Nephron progenitor cell (in vitro differentiated cells): ENCODE results near the gene RAB40A.
"Not testable (repeated sequence)": the region's sequence is repeated elsewhere in the genome, so short reads cannot be mapped to it uniquely, and the experiment has no call there.

Experiments
- DNase-seq: peaks from one replicate; pipeline ENCODE4 v3.0.0; 2021
- H3K27ac Mint-ChIP-seq: 2 replicates; pipeline ENCODE4 v1.8.0; 2021; ENCODE audit warnings: mild to moderate bottlenecking, moderate library complexity, mixed read lengths
- H3K27me3 Mint-ChIP-seq: 2 replicates; pipeline ENCODE4 v1.8.0; 2021; ENCODE audit warnings: mild to moderate bottlenecking, low read depth, mixed read lengths; ENCODE audit not compliant: poor library complexity
- H3K36me3 Mint-ChIP-seq: 2 replicates; pipeline ENCODE4 v1.8.0; 2021; ENCODE audit warnings: low read depth, mixed read lengths
- H3K4me1 Mint-ChIP-seq: 2 replicates; pipeline ENCODE4 v1.8.0; 2021; ENCODE audit warnings: mixed read lengths
- H3K4me3 Mint-ChIP-seq: 2 replicates; pipeline ENCODE4 v1.8.0; 2021; ENCODE audit warnings: mild to moderate bottlenecking, moderate library complexity, mixed read lengths
- H3K9me3 Mint-ChIP-seq: 2 replicates; pipeline ENCODE4 v1.8.0; 2021; ENCODE audit warnings: mild to moderate bottlenecking, moderate library complexity, mixed read lengths
- CTCF ChIP-seq: fragments of 200-600 bp; sonication (generic); IDR thresholded peaks from 2 replicates; pipeline ENCODE4 v1.5.0; 2021; ENCODE audit warnings: antibody characterized with exemption

RAB40A gene

DNA sequence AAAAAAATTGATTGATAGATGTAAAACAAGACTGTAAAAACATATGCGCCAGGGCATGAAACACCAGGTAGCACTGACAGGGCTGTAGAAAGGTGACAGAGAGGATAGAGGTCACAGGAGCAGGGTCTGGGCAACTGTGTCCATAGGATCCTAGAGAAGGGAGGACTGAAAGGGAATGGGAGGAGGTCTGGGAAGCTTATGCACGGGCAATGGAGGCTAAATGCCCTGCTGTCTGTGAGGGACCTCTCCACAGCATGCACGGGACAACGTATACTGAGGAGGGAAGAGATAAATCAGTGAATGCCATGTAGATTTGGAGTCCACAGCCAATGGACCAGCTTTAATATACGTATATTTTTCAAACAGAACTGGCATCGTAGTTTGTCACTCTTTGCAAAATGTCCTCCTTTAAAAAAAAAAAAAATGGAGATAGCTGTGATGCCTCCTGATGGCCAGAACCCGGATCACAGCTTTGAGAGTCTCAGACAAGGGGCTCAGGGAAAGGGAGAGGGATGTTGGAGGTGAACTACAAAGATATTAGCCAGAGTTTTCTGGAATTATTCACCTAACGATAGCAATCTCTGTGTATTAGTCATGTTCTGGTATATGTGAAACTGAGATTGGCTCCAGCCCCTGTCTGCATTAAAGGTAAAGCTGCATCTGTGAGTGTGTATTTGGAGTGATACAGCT is 16.0 kb downstream of the RAB40A start:
- no peak overlapping the region for H3K4me3 Mint-ChIP-seq
- H3K27ac Mint-ChIP-seq = no peak overlapping the region
- H3K27me3 Mint-ChIP-seq = peaks cover 7% of the 10 kb centered on the region
- H3K4me1 Mint-ChIP-seq = peaks cover 5% of the 10 kb centered on the region
- no peak for TF ChIP-seq CTCF
- no peak for DNase-seq
- no peaks in the 10 kb centered on the region for H3K9me3 Mint-ChIP-seq
- peaks cover 6% of the 10 kb centered on the region for H3K36me3 Mint-ChIP-seq

DNA sequence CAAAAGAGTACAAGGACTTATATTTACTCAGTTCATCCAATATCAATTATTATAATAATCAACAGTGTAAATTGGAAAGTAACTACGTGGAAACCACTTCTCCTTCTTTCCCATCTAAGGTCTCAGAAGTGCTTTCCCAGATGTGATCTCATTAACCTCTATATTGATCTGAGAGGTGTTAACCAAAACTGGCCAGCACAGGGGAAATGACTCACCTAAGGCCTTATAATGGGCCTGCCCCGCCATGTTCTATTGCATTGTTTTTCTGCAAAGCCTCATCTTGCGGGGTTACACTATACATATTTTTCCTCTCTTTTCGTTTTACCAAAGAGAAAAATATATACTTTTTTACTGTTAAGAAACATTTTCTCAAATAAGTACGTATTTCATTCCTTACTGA is 20.5 kb downstream of the RAB40A start:
- peaks cover 25% of the 10 kb centered on the region for H3K36me3 Mint-ChIP-seq
- H3K9me3 Mint-ChIP-seq = peaks cover 20% of the 10 kb centered on the region
- no peak for DNase-seq
- peaks cover 4% of the 10 kb centered on the region for H3K27me3 Mint-ChIP-seq
- peaks cover 5% of the 10 kb centered on the region for H3K4me1 Mint-ChIP-seq
- H3K4me3 Mint-ChIP-seq = no peak overlapping the region
- TF ChIP-seq CTCF = no peak
- H3K27ac Mint-ChIP-seq = no peak overlapping the region

DNA sequence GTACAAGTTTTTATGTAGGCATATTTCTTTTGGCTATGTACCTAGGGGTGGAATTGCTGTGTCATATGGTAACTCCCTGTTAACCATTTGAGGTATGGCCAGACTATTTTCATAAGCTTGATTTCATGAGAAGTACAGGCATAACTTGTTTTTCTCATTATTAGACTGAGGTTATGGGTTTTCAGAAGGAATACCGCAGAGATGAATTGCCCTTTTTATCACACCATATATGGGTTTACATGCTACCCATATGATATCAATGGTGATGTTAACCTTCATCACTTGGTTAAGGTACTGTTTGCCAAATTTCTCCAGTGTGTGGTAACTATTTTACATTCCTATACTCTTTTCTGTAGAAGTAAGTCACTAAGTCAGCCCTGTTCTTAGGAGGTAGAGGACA is 23.5 kb downstream of the RAB40A start:
- Mint-ChIP-seq H3K4me3 (no peak overlapping the region), H3K9me3 (peaks cover 26% of the 10 kb centered on the region), H3K27me3 (no peaks in the 10 kb centered on the region), H3K27ac (no peak overlapping the region), H3K4me1 (no peaks in the 10 kb centered on the region), H3K36me3 (peaks cover 33% of the 10 kb centered on the region)
- no peak for TF ChIP-seq CTCF
- no peak for DNase-seq

- not testable (repeated sequence) for DNase-seq, H3K4me3 Mint-ChIP-seq, H3K4me1 Mint-ChIP-seq, H3K27ac Mint-ChIP-seq, H3K27me3 Mint-ChIP-seq
- Mint-ChIP-seq H3K36me3 (peaks cover 28% of the 10 kb centered on the region), H3K9me3 (peaks cover 26% of the 10 kb centered on the region)
These were observed 25.7 kb downstream of the RAB40A start for GRCh38 chrX:103493578-103493977.

GRCh38 chrX:103489733-103490132 is 29.6 kb downstream of the RAB40A start:
- not testable (repeated sequence) for H3K4me3 Mint-ChIP-seq, H3K27ac Mint-ChIP-seq, H3K27me3 Mint-ChIP-seq, H3K4me1 Mint-ChIP-seq
- peaks cover 18% of the 10 kb centered on the region for H3K36me3 Mint-ChIP-seq
- peak; percentile 56 for DNase-seq
- peak; percentile 18 for TF ChIP-seq CTCF
- H3K9me3 Mint-ChIP-seq = peaks cover 15% of the 10 kb centered on the region

GRCh38 chrX:103488794-103489193 is 30.5 kb downstream of the RAB40A start:
- Mint-ChIP-seq H3K4me3 (no peak overlapping the region), H3K27me3 (no peaks in the 10 kb centered on the region), H3K27ac (no peak overlapping the region), H3K36me3 (peaks cover 9% of the 10 kb centered on the region), H3K4me1 (no peaks in the 10 kb centered on the region), H3K9me3 (peaks cover 6% of the 10 kb centered on the region)
- DNase-seq = no peak
- no peak for TF ChIP-seq CTCF
